ENCODE measurements around the gene FLNB. TPM values are rescaled to one million over a fixed set of nuclear protein-coding genes. Genes with fewer than 3 reads are reported as not detected.

FLNB gene
- total and polyA plus RNA-seq, 2 of the 13 experiments (the other 11 are each of a cell fraction or from before 2014, with no cell fraction given), result 106 to 130 TPM

DNA sequence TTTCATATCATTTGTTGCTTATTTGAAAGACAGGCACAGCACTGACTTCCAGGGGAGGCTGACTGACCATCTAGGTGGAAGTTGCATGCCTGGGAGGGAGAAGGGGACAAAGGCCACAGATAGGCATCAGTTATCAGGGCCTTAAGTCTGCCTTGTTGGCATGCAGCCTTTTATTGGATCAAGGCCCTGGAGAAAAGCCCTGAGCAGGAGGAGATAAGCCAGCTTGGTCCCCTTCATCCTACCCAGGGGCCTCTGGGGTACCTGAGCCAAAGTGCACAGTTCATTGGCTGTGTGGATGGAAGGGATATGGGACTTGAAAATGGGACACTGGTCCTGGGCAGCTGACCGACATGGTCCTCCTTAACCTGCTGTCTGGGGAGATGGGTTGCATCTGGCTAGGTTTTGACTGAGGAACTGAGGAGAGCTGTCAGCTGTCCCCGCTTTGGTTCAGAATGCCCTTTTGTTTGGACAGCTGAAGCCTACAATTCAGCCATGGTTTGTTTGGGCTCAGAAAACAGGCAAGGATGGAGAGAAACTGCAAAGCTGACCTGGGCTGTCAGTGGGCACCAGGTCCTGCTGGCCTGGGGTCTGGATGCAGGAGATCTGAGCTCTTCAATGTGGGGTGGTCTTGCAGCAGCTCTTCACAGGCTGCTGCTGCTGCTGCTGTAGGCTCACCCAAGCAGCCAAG is 60.0 kb downstream of the FLNB start (continued):
- no peak for TF ChIP-seq TBX3 (IDR thresholded peaks at IDR 0.05; ENCODE audit: borderline replicate concordance)
- no peak for TF ChIP-seq RELA (CRISPR knock-in tag; IDR thresholded peaks at IDR 0.05)
- TF ChIP-seq, protein P1, sequence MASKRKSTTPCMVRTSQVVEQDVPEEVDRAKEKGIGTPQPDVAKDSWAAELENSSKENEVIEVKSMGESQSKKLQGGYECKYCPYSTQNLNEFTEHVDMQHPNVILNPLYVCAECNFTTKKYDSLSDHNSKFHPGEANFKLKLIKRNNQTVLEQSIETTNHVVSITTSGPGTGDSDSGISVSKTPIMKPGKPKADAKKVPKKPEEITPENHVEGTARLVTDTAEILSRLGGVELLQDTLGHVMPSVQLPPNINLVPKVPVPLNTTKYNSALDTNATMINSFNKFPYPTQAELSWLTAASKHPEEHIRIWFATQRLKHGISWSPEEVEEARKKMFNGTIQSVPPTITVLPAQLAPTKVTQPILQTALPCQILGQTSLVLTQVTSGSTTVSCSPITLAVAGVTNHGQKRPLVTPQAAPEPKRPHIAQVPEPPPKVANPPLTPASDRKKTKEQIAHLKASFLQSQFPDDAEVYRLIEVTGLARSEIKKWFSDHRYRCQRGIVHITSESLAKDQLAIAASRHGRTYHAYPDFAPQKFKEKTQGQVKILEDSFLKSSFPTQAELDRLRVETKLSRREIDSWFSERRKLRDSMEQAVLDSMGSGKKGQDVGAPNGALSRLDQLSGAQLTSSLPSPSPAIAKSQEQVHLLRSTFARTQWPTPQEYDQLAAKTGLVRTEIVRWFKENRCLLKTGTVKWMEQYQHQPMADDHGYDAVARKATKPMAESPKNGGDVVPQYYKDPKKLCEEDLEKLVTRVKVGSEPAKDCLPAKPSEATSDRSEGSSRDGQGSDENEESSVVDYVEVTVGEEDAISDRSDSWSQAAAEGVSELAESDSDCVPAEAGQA (IDR thresholded peaks at IDR 0.05; ENCODE audit: low read depth), result no peak
- TF ChIP-seq, protein P1 (CRISPR knock-in tag; IDR thresholded peaks at IDR 0.05; ENCODE audit: borderline replicate concordance), result no peak
- 0 out of 2 replicates have a peak, but pooled peaks have one; percentile 29 for TF ChIP-seq ZNF547 (CRISPR knock-in tag; IDR thresholded peaks at IDR 0.05)
- TF ChIP-seq RAD51 (IDR thresholded peaks at IDR 0.05; ENCODE audit: borderline replicate concordance), result no peak
- no peak for TF ChIP-seq SNAPC2 (CRISPR knock-in tag; IDR thresholded peaks at IDR 0.05)
- no peak for TF ChIP-seq DRAP1 (CRISPR knock-in tag; IDR thresholded peaks at IDR 0.05)
- TF ChIP-seq, protein P2, sequence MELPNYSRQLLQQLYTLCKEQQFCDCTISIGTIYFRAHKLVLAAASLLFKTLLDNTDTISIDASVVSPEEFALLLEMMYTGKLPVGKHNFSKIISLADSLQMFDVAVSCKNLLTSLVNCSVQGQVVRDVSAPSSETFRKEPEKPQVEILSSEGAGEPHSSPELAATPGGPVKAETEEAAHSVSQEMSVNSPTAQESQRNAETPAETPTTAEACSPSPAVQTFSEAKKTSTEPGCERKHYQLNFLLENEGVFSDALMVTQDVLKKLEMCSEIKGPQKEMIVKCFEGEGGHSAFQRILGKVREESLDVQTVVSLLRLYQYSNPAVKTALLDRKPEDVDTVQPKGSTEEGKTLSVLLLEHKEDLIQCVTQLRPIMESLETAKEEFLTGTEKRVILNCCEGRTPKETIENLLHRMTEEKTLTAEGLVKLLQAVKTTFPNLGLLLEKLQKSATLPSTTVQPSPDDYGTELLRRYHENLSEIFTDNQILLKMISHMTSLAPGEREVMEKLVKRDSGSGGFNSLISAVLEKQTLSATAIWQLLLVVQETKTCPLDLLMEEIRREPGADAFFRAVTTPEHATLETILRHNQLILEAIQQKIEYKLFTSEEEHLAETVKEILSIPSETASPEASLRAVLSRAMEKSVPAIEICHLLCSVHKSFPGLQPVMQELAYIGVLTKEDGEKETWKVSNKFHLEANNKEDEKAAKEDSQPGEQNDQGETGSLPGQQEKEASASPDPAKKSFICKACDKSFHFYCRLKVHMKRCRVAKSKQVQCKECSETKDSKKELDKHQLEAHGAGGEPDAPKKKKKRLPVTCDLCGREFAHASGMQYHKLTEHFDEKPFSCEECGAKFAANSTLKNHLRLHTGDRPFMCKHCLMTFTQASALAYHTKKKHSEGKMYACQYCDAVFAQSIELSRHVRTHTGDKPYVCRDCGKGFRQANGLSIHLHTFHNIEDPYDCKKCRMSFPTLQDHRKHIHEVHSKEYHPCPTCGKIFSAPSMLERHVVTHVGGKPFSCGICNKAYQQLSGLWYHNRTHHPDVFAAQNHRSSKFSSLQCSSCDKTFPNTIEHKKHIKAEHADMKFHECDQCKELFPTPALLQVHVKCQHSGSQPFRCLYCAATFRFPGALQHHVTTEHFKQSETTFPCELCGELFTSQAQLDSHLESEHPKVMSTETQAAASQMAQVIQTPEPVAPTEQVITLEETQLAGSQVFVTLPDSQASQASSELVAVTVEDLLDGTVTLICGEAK (IDR thresholded peaks at IDR 0.05), result no peak
- TF ChIP-seq, protein P2 (CRISPR knock-in tag; IDR thresholded peaks at IDR 0.05), result no peak
- no peak for TF ChIP-seq ZNF737 (CRISPR knock-in tag; IDR thresholded peaks at IDR 0.05; ENCODE audit: borderline replicate concordance)
- TF ChIP-seq, protein P3, sequence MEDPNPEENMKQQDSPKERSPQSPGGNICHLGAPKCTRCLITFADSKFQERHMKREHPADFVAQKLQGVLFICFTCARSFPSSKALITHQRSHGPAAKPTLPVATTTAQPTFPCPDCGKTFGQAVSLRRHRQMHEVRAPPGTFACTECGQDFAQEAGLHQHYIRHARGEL (CRISPR knock-in tag; IDR thresholded peaks at IDR 0.05), result no peak
